NCI-H1436 (cell line): ENCODE measurements around the gene MST1R.

Source experiments
- DNase-seq: peaks from one replicate; lab custom pipeline; 2025; lab: John Stamatoyannopoulos, UW

MST1R gene

GRCh38 chr3:49839193-49839809, 64.4 kb downstream of the MST1R start:
- DNase-seq = peak; percentile 39
